B cell (primary cell): ENCODE measurements around the gene PTRH1. TPM values are rescaled to one million over a fixed set of nuclear protein-coding genes. Genes with fewer than 3 reads are reported as not detected.

Experiments used
- ATAC-seq: fragments of 200-7000 bp; cut with Tn5 transposase; one replicate; pipeline ENCODE4 v1.10.0; 2021; ENCODE audit warnings: low read depth, mild to moderate bottlenecking, moderate number of reproducible peaks, moderate library complexity
- CTCF ChIA-PET: fragments of 350-600 bp; sonication (Branson Sonifier 250); formaldehyde crosslinking; loops from one replicate; lab custom pipeline; 2021; ENCODE audit warnings: antibody characterized with exemption, inconsistent platforms; lab: Charles Lee
- POLR2A ChIA-PET: fragments of 350-600 bp; sonication (Branson Sonifier 250); formaldehyde crosslinking; loops from one replicate; lab custom pipeline; 2021; ENCODE audit warnings: antibody characterized with exemption; lab: Charles Lee
- DNase-seq: peaks from one replicate; pipeline ENCODE4 v3.0.0; 2013
- H2AFZ ChIP-seq: 2 replicates; pipeline ENCODE4 v1.6.1; 2012; ENCODE audit warnings: mild to moderate bottlenecking, low read depth, low read length; ENCODE audit not compliant: insufficient read depth, poor library complexity, severe bottlenecking
- H3K27ac ChIP-seq, 2 donors: 1 replicate in 1 of 2; 2 replicates in 1 of 2; pipeline ENCODE4 v1.5.1; 2012 to 2013; ENCODE audit warnings: low read length in 2 of 2, mild to moderate bottlenecking in 2 of 2, moderate library complexity in 1 of 2
- H3K27me3 ChIP-seq, 4 experiments: fragments of 200-600 bp in 1 of 4; sonication (generic) in 1 of 4; replicated peaks in 1 of 4; 1 replicate in 2 of 4; 2 replicates in 2 of 4; pipeline versions ENCODE4 v1.6.1 to v1.7.0; 2013 to 2016; ENCODE audit warnings: low read length in 3 of 4, mild to moderate bottlenecking in 2 of 4, mixed read lengths in 1 of 4, moderate library complexity in 1 of 4; ENCODE audit not compliant: insufficient read depth in 4 of 4, control insufficient read depth in 3 of 4; ENCODE audit errors: control extremely low read depth in 1 of 4
- H3K36me3 ChIP-seq, 2 experiments: replicated peaks in 1 of 2; 1 replicate in 1 of 2; 2 replicates in 1 of 2; pipeline versions ENCODE4 v1.6.1 to v1.7.1; 2013; ENCODE audit warnings: low read length in 1 of 2; ENCODE audit not compliant: insufficient read depth in 2 of 2, control insufficient read depth in 1 of 2; ENCODE audit errors: control extremely low read depth in 1 of 2, extremely low read depth in 1 of 2
- H3K4me1 ChIP-seq, 2 donors: fragments of 200-600 bp in 1 of 2; sonication (generic) in 1 of 2; 1 replicate in 1 of 2; 2 replicates in 1 of 2; pipeline versions ENCODE4 v1.5.1 to v1.6.1; 2013 to 2017; ENCODE audit warnings: low read length in 2 of 2; ENCODE audit not compliant: control insufficient read depth in 2 of 2, insufficient read depth in 2 of 2
- H3K4me2 ChIP-seq: replicated peaks from 2 replicates; pipeline ENCODE3; 2012; ENCODE audit warnings: mild to moderate bottlenecking, low read depth, low read length; ENCODE audit not compliant: poor library complexity, severe bottlenecking
- H3K4me3 ChIP-seq, 5 experiments: fragments of 200-600 bp in 1 of 5; sonication (generic) in 1 of 5; 1 replicate in 3 of 5; 2 replicates in 2 of 5; pipeline versions ENCODE4 v1.5.1 to v1.7.0; 2011 to 2016; ENCODE audit warnings: low read length in 4 of 5, mild to moderate bottlenecking in 4 of 5, low read depth in 2 of 5, control low read depth in 1 of 5, moderate library complexity in 1 of 5; ENCODE audit not compliant: insufficient read depth in 1 of 5; ENCODE audit errors: control extremely low read depth in 1 of 5, extremely low read depth in 1 of 5
- H3K79me2 ChIP-seq: fragments of 200-600 bp; sonication (generic); one replicate; pipeline ENCODE4 v1.6.0; 2016; ENCODE audit warnings: low read length; ENCODE audit not compliant: control insufficient read depth, insufficient read depth
- H3K9ac ChIP-seq: fragments of 200-600 bp; sonication (generic); 2 replicates; pipeline ENCODE4 v1.6.1; 2017; ENCODE audit warnings: mild to moderate bottlenecking, low read length, moderate library complexity
- H3K9me3 ChIP-seq, 3 donors: one replicate each; pipeline versions ENCODE4 v1.6.1 to v1.7.1; 2013; ENCODE audit warnings: low read length in 2 of 3; ENCODE audit not compliant: control insufficient read depth in 2 of 3, insufficient read depth in 1 of 3; ENCODE audit errors: control extremely low read depth in 1 of 3
- H4K20me1 ChIP-seq: 2 replicates; pipeline ENCODE4 v1.6.0; 2012; ENCODE audit warnings: mild to moderate bottlenecking, low read length; ENCODE audit not compliant: insufficient read depth, control insufficient read depth, poor library complexity, severe bottlenecking
- H3K27ac Mint-ChIP-seq: one replicate; pipeline ENCODE4 v1.8.0; 2021; ENCODE audit warnings: mixed read lengths
- H3K27me3 Mint-ChIP-seq: one replicate; pipeline ENCODE4 v1.8.0; 2021; ENCODE audit warnings: mixed read lengths
- H3K4me1 Mint-ChIP-seq: one replicate; pipeline ENCODE4 v1.8.0; 2021; ENCODE audit warnings: mixed read lengths
- H3K4me3 Mint-ChIP-seq: one replicate; pipeline ENCODE4 v1.8.0; 2021; ENCODE audit warnings: mixed read lengths
- H3K9me3 Mint-ChIP-seq: one replicate; pipeline ENCODE4 v1.8.0; 2022; ENCODE audit warnings: mixed read lengths; ENCODE audit not compliant: insufficient read depth
- EZH2 ChIP-seq: IDR thresholded peaks from 2 replicates; pipeline ENCODE4 v1.6.1; 2012; ENCODE audit warnings: borderline replicate concordance, low read depth, mild to moderate bottlenecking, moderate library complexity, low read length; ENCODE audit not compliant: insufficient read depth, poor library complexity, severe bottlenecking
- WGBS: methylation state at CpG from one replicate; pipeline ENCODE4 v1.1.5; 2013; ENCODE audit warnings: missing lambda C conversion rate; ENCODE audit not compliant: insufficient coverage; 5-methylcytosine and 5-hydroxymethylcytosine counted together
- intact Hi-C: fragments of 100-400 bp; cut with micrococcal nuclease; formaldehyde crosslinking; loops from one replicate; pipeline ENCODE4 v1.10.0; 2022
- polyA plus RNA-seq: library from polyadenylated mRNA; depleted of rRNA; stranded (reverse); fragments of >200 nt; gene quantifications from 2 replicates; pipeline ENCODE4 v1.2.3, GENCODE V29; 2012
- total RNA-seq, 2 donors: library from RNA; stranded (reverse); fragments of 120-200 nt in 1 of 2; gene quantifications; 1 replicate in 1 of 2; 2 replicates in 1 of 2; pipeline versions ENCODE4 v1.2.3 to v1.2.4, GENCODE V29; 2013 to 2022
- TF ChIP-seq, protein P1 (sequence below): fragments of 200-600 bp; IDR thresholded peaks from one replicate; pipeline ENCODE4 v1.8.0; 2022; ENCODE audit warnings: antibody characterized with exemption, mild to moderate bottlenecking

PTRH1 gene
- total and polyA plus RNA-seq, 2 donors (not counting 1 experiment from before 2014, with no cell fraction given): 6.3 to 7.6 TPM

DNA sequence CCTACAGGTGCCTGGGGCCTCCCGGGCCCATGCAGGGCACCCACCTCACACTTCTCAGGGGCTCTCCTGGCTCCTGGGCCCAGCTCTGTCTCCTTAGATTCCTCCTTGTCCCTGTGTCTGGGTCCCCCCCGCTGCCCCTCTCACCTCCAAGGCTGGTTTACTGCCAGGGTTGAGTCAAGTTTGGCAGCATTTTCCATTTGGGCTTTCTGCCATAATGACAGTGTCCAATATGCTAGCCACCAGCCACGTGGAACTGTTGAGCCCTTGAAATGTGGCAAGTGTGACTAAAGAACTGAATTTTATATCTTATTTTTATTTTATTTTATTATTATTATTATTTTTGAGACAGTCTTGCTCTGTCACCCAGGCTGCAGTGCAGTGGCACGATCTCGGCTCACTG lies 2.3 kb upstream of the PTRH1 start:
- H3K4me3 ChIP-seq: no peak overlapping the region
- no peaks in the 10 kb centered on the region for H3K36me3 ChIP-seq
- CTCF ChIA-PET: interaction anchor here (2.9 kb wide), 1 partner anchor 17 kb away, joined by 26 read pairs; the partner anchor contains the start of gene TOR2A
- no peaks in the 10 kb centered on the region for H3K9me3 ChIP-seq
- Mint-ChIP-seq H3K9me3 (no peaks in the 10 kb centered on the region), H3K4me3 (no peak overlapping the region), H3K27me3 (no peaks in the 10 kb centered on the region), H3K4me1 (peaks cover 22% of the 10 kb centered on the region), H3K27ac (no peak overlapping the region)
- no peak for DNase-seq
- no peaks in the 10 kb centered on the region for H3K27me3 ChIP-seq
- H3K9ac ChIP-seq: no peak overlapping the region
- H3K4me1 ChIP-seq: peaks cover 9 to 10% of the 10 kb centered on the region in 2 donors
- no peak overlapping the region for H3K4me2 ChIP-seq
- TF ChIP-seq EZH2: no peak
- TF ChIP-seq, protein P1, sequence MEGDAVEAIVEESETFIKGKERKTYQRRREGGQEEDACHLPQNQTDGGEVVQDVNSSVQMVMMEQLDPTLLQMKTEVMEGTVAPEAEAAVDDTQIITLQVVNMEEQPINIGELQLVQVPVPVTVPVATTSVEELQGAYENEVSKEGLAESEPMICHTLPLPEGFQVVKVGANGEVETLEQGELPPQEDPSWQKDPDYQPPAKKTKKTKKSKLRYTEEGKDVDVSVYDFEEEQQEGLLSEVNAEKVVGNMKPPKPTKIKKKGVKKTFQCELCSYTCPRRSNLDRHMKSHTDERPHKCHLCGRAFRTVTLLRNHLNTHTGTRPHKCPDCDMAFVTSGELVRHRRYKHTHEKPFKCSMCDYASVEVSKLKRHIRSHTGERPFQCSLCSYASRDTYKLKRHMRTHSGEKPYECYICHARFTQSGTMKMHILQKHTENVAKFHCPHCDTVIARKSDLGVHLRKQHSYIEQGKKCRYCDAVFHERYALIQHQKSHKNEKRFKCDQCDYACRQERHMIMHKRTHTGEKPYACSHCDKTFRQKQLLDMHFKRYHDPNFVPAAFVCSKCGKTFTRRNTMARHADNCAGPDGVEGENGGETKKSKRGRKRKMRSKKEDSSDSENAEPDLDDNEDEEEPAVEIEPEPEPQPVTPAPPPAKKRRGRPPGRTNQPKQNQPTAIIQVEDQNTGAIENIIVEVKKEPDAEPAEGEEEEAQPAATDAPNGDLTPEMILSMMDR: no peak
- intact Hi-C loops: loop anchor here (2.0 to 5.0 kb wide), 6 partner anchors 105 to 1165 kb away; partner anchors contain the start of genes KYAT1, LRRC8A, LRSAM1 and RPL12
- POLR2A ChIA-PET: no interaction called here
- H3K27ac ChIP-seq: no peak overlapping the region
- no peak overlapping the region for H2AFZ ChIP-seq
- WGBS: 100% methylated on average over 2 of the region's 5 CpGs
- peaks cover 3% of the 10 kb centered on the region for H3K79me2 ChIP-seq
- no peaks in the 10 kb centered on the region for H4K20me1 ChIP-seq
- no peak for ATAC-seq

DNA sequence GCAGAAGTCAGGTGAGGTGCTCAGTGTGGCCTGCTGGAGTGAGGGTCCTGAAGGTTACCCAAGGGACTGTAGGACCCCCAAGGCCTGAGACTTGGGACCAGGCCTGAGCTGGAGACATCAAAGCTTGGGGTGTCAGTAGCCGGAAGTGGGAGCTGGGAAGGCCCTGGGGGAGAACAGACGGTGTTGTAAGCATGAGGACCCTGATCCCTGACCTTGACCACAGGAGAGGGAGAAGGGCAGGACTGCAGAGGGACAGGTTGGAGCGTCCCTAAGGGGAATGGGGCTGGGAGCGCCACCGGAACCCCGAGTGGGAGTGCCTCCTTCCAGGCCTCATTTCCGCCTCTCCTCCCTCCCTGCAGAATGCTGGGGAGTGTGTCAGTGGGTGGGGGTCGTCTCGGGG lies 949 bp upstream of the PTRH1 start:
- TF ChIP-seq, protein P1: no peak
- TF ChIP-seq EZH2: no peak
- Histone ChIP-seq H3K27ac (peak overlapping the region; percentile 35 to 81), H3K27me3 (no peaks in the 10 kb centered on the region), H4K20me1 (no peaks in the 10 kb centered on the region), H3K36me3 (no peaks in the 10 kb centered on the region), H3K9ac (peak overlapping the region; percentile 77), H2AFZ (peak overlapping the region; percentile 88), H3K4me3 (peak overlapping the region in 1 of 5 experiments; percentile 87), H3K4me1 (peaks cover 9 to 11% of the 10 kb centered on the region in 2 donors), H3K9me3 (no peaks in the 10 kb centered on the region), H3K79me2 (peaks cover 3% of the 10 kb centered on the region), H3K4me2 (peak overlapping the region; percentile 96)
- Mint-ChIP-seq H3K27me3 (no peaks in the 10 kb centered on the region), H3K4me1 (peaks cover 22% of the 10 kb centered on the region), H3K4me3 (peak overlapping the region; percentile 97), H3K9me3 (no peaks in the 10 kb centered on the region), H3K27ac (peak overlapping the region; percentile 90)
- CTCF ChIA-PET: interaction anchor here (1.2 to 2.9 kb wide), 3 partner anchors 18 to 205 kb away, joined by 3 to 26 read pairs (median 11); partner anchors contain the start of gene TOR2A
- intact Hi-C loops: loop anchor here (2.0 to 5.0 kb wide), 6 partner anchors 104 to 1166 kb away; partner anchors contain the start of genes KYAT1, LRRC8A, LRSAM1 and RPL12
- WGBS: 83% methylated on average over 6 of the region's 9 CpGs
- no peak for ATAC-seq
- no peak for DNase-seq
- POLR2A ChIA-PET: interaction anchor here (1.6 kb wide), 1 partner anchor 19 kb away, joined by 8 read pairs; the partner anchor contains the start of gene TOR2A
